Smooth muscle cell of the pulmonary artery (primary cell): ENCODE data around the gene PODXL. TPM values are rescaled to one million over a fixed set of nuclear protein-coding genes. Genes with fewer than 3 reads are reported as not detected.

Experiments
- total RNA-seq: library from RNA; depleted of rRNA; stranded (reverse); fragments of >200 nt; gene quantifications from 2 replicates; pipeline ENCODE4 v1.2.3, GENCODE V29; 2014

Gene PODXL
- total RNA-seq: 1.6 and 23.8 TPM in 2 replicates

DNA sequence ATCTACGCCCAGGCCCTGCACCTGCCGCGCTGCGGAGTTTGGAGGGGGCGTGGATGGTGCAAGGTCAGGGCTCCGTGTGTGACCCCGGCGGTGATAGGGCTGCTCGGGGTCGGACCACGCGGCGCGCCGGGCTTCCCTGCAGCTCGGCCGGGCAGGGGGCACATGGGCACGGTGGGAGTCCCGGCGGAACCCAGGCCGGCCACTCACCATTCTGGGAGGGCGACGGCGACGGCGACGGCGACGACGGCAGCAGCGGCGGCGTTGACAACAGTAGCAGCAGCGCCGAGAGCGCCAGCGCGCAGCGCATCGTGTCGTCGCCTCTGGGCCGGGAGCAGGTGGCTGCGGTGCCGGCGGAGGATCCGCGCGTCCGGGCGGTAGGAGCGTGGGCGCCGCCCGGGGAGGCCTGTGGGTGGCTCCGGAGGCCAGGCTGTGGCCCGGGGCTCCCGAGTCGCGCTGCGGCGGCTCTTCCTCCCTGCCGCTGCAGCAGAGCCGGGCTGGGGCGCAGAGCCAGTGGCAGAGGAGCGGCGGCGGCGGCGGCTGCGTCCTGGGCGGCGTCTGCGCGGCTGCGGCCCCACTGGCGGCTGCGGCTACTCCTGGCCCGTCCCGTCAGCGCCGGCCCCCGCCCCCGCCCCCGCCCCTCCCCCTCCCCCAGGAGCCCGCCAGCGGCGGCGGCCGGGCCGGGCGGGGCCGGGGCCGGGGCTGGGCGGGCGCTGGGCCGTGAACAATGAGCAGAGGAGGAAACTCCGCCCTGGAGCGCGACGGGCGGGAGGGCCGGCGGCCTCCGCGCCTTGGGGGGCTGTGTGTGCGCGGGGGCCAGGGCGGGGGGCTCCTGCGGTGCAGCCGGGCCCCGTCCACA, at the start of gene PODXL:
Gene PODXL, minus strand, starts transcription at position 576 of the 856 bp plus-strand sequence. Its CDS starts 269 bp downstream, at position 307.

Other genes starting within 250 kb of the PODXL start
- gene MKLN1, start 228.8 kb downstream of the PODXL start, total RNA-seq: 43.2 and 51.8 TPM in 2 replicates